ENCODE results near the gene VEGFD. TPM values are rescaled to one million over a fixed set of nuclear protein-coding genes. Genes with fewer than 3 reads are reported as not detected.

The VEGFD gene
- total RNA-seq, 2 donors from 2014 or later = not detected

DNA sequence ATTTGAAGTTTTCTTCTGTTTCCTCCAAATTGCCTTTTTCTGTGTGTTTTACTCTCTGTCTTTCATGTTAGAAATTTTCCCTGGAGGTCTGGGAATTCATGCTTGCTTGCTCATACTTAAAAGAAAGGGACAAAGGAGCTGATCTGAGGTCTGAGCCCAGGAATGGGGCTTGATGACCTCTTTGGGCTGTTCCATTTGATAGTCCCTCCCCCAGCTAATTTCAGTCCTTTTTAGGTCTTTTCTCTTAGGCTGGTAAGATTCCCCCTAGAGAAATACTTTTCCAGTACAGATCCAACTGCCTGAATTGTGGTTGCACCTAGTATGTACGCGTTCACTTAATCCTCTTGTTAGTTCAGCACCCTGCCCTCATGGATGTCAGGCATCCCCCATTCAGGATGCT lies 43.3 kb downstream of the VEGFD start:
- no peaks in the 10 kb centered on the region for H3K9me3 Mint-ChIP-seq
- no peaks in the 10 kb centered on the region for H3K36me3 Mint-ChIP-seq (ENCODE audit: low read depth)
- H3K27me3 Mint-ChIP-seq = peaks cover 19% of the 10 kb centered on the region
- no peak overlapping the region for H3K27ac Mint-ChIP-seq
- no peak overlapping the region for H3K4me3 Mint-ChIP-seq
- no peak for ATAC-seq (replicated peaks)
- peaks cover 5% of the 10 kb centered on the region for H3K4me1 Mint-ChIP-seq

- Mint-ChIP-seq H3K36me3 (ENCODE audit: low read depth) (peaks cover 36% of the 10 kb centered on the region), H3K4me3 (peak overlapping the region; percentile 87), H3K4me1 (peaks cover 5% of the 10 kb centered on the region), H3K9me3 (no peaks in the 10 kb centered on the region), H3K27ac (peak overlapping the region; percentile 97), H3K27me3 (peaks cover 11% of the 10 kb centered on the region)
- peak; percentile 57 for ATAC-seq (replicated peaks)
Observed at GRCh38 chrX:15336023-15336413, 48.2 kb downstream of the VEGFD start.

GRCh38 chrX:15335135-15336022 lies 48.8 kb downstream of the VEGFD start, which contains the start of gene PIGA:
PIGA (minus strand) TSS chrX:15335523; CDS start chrX:15331930, 3,593 bp downstream.
- Mint-ChIP-seq H3K4me3 (peak within 1 kb of the TSS; percentile 87), H3K27me3 (peaks cover 6% of the 10 kb centered on the region), H3K27ac (peak within 1 kb of the TSS; percentile 97), H3K4me1 (peaks cover 5% of the 10 kb centered on the region), H3K9me3 (no peaks in the 10 kb centered on the region), H3K36me3 (ENCODE audit: low read depth) (peaks cover 43% of the 10 kb centered on the region)
- ATAC-seq (replicated peaks) = peak; percentile 96

DNA sequence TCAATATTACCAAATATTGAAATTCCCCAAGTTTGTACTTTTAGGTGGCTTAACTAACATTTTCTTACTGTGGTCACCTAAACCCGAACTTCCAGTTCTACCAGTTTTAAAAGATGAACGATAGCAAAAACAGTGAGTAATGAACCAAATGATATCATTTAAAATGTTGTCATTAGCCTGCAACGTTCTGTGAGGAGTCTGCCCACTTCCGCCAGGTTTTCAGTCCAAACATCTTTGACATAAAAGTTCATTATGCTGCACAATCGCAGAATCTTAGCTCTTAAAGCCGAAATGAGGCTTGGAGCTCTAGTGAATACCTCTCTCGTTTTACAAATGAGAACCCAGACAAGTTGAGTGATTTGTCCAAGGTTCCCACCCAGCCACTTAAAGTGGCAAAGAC lies 49.7 kb downstream of the VEGFD start:
- Mint-ChIP-seq H3K27me3 (peaks cover 6% of the 10 kb centered on the region), H3K4me3 (peak overlapping the region; percentile 87), H3K27ac (peak overlapping the region; percentile 97), H3K9me3 (no peaks in the 10 kb centered on the region), H3K36me3 (ENCODE audit: low read depth) (peaks cover 49% of the 10 kb centered on the region), H3K4me1 (peaks cover 5% of the 10 kb centered on the region)
- no peak for ATAC-seq (replicated peaks)

- Mint-ChIP-seq H3K9me3 (no peaks in the 10 kb centered on the region), H3K4me3 (no peak overlapping the region), H3K27ac (no peak overlapping the region), H3K27me3 (no peaks in the 10 kb centered on the region), H3K36me3 (ENCODE audit: low read depth) (peaks cover 80% of the 10 kb centered on the region), H3K4me1 (peaks cover 5% of the 10 kb centered on the region)
- no peak for ATAC-seq (replicated peaks)
Observed at GRCh38 chrX:15328821-15329220, 55.4 kb downstream of the VEGFD start.

DNA sequence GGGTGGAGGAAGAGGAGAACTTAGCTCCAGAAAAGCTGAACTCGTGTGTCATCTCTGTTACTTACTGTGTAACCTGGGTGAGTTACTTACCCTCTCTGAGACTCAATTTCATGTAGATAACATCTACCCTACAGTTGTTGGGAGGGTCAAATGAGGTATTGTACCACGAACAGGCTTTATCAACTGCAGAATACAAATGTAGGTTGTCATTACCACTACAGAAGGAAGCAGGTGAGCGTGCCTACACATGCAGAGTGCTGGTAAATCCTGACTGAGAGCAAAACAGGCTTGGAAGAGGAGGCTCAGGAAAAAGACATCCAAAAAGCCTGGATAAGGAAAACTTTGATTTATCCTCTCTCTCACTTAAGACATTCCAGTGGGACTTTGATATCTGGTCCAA lies 56.1 kb downstream of the VEGFD start:
- ATAC-seq (replicated peaks) = no peak
- Mint-ChIP-seq H3K27ac (no peak overlapping the region), H3K4me1 (peaks cover 5% of the 10 kb centered on the region), H3K27me3 (no peaks in the 10 kb centered on the region), H3K9me3 (no peaks in the 10 kb centered on the region), H3K4me3 (no peak overlapping the region), H3K36me3 (ENCODE audit: low read depth) (peaks cover 82% of the 10 kb centered on the region)

DNA sequence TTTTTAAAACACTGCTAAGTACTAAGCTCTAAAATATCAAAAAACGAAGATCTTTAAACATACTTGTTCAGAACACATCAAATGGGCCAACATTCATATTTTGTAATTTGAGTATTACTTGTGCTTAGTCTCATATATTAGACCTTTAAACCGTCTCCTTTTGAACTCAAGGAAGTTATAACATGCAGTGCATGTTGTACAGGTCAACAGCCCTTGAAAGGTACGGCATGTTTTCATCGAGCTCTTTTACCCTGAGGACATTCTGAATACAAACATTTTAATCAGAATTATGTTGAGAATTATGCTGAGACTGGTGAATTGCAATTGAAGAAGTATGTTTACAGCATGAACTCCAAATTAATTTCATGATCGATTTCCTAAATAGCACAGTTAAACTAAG lies 61.7 kb downstream of the VEGFD start:
- Mint-ChIP-seq H3K36me3 (ENCODE audit: low read depth) (peaks cover 73% of the 10 kb centered on the region), H3K27me3 (no peaks in the 10 kb centered on the region), H3K27ac (no peak overlapping the region), H3K4me3 (no peak overlapping the region), H3K9me3 (no peaks in the 10 kb centered on the region), H3K4me1 (no peaks in the 10 kb centered on the region)
- no peak for ATAC-seq (replicated peaks)

DNA sequence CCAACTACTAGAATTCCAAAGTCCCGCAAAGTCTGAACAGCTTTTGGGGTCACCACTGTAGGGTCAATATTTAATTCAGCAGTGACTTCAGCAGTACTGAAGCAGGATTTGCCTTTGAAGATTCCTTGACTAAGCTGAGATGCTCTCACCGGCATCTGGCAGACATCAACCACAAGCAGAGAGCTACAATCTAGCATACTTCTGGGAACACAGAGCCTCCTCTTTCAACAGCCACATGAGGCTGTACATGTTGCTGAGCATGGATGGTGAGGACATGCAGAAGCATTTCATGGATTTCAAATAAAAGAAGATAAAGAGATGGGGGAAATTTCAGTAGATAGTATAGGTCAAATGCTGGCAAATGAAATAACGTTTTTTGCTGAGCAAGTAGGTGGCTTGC lies 62.1 kb downstream of the VEGFD start:
- no peak for ATAC-seq (replicated peaks)

GRCh38 chrX:15321447-15321846 lies 62.8 kb downstream of the VEGFD start:
- no peaks in the 10 kb centered on the region for H3K9me3 Mint-ChIP-seq
- H3K27me3 Mint-ChIP-seq = no peaks in the 10 kb centered on the region
- no peak for ATAC-seq (replicated peaks)
- H3K36me3 Mint-ChIP-seq (ENCODE audit: low read depth) = peaks cover 71% of the 10 kb centered on the region
- H3K27ac Mint-ChIP-seq = no peak overlapping the region
- no peak overlapping the region for H3K4me3 Mint-ChIP-seq
- H3K4me1 Mint-ChIP-seq = no peaks in the 10 kb centered on the region

More for the DNA sequence above, 62.1 kb downstream of the VEGFD start:
- Mint-ChIP-seq H3K36me3 (ENCODE audit: low read depth) (peaks cover 71% of the 10 kb centered on the region), H3K9me3 (no peaks in the 10 kb centered on the region), H3K27me3 (no peaks in the 10 kb centered on the region), H3K4me1 (no peaks in the 10 kb centered on the region), H3K4me3 (no peak overlapping the region), H3K27ac (no peak overlapping the region)

DNA sequence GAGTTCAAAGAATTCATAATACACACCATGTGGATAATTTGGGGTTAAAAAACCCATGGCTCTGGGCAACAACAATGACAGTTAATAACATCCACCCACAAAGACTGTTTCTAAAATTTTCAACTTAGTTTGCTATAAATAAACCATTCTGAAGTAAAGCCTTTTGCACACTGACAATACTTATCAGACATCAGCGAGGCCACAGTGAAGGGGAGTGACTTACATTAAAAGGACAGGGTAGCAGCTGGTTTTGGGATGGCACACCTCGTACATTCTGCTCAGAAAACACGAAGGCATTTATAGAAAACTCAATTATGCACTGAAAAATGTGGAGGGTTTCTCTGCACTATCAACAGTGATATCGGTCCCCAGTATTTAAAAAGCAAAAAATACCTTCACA lies 63.9 kb downstream of the VEGFD start:
- Mint-ChIP-seq H3K27me3 (no peaks in the 10 kb centered on the region), H3K4me1 (no peaks in the 10 kb centered on the region), H3K27ac (no peak overlapping the region), H3K36me3 (ENCODE audit: low read depth) (peaks cover 65% of the 10 kb centered on the region), H3K4me3 (no peak overlapping the region), H3K9me3 (no peaks in the 10 kb centered on the region)
- no peak for ATAC-seq (replicated peaks)

- no peaks in the 10 kb centered on the region for H3K27me3 Mint-ChIP-seq
- no peaks in the 10 kb centered on the region for H3K9me3 Mint-ChIP-seq
- no peak overlapping the region for H3K27ac Mint-ChIP-seq
- H3K4me1 Mint-ChIP-seq = no peaks in the 10 kb centered on the region
- peaks cover 54% of the 10 kb centered on the region for H3K36me3 Mint-ChIP-seq (ENCODE audit: low read depth)
- no peak for ATAC-seq (replicated peaks)
- H3K4me3 Mint-ChIP-seq = no peak overlapping the region
Observed at GRCh38 chrX:15319075-15319474, 65.1 kb downstream of the VEGFD start.

DNA sequence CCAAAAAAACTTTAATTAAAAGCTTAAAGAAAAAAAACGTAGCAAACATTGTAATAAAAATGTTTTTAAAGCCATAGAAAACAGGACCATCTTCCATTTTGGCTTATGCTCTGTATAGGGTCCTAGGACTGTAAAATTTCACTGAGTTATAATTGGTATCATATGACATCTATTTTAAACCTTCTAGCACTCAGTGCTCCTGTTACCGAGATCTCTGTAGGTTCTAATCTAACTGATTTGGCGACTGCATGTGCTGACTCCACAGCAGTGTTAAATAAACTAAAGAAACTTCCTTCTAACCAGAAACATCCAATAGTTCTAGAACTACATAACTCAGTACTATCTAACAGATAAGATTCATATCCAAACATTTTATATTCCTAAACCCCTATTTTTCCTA lies 68.7 kb downstream of the VEGFD start, which contains the start of gene ASB11:
ASB11 (minus strand) TSS at position 132 of the 400 bp plus-strand sequence; CDS start at position 97, 35 bp downstream.
- Mint-ChIP-seq H3K27ac (no peak within 1 kb of the TSS), H3K27me3 (no peaks in the 10 kb centered on the region), H3K9me3 (no peaks in the 10 kb centered on the region), H3K4me3 (no peak within 1 kb of the TSS), H3K36me3 (ENCODE audit: low read depth) (peaks cover 18% of the 10 kb centered on the region), H3K4me1 (no peaks in the 10 kb centered on the region)
- ATAC-seq (replicated peaks) = no peak

- no peak for ATAC-seq (replicated peaks)
- Mint-ChIP-seq H3K36me3 (ENCODE audit: low read depth) (peaks cover 11% of the 10 kb centered on the region), H3K27ac (no peak overlapping the region), H3K27me3 (no peaks in the 10 kb centered on the region), H3K9me3 (no peaks in the 10 kb centered on the region), H3K4me3 (no peak overlapping the region), H3K4me1 (no peaks in the 10 kb centered on the region)
Observed at GRCh38 chrX:15314472-15314871, 69.7 kb downstream of the VEGFD start.

GRCh38 chrX:15311119-15311518 lies 73.1 kb downstream of the VEGFD start:
- no peak overlapping the region for H3K4me3 Mint-ChIP-seq
- H3K36me3 Mint-ChIP-seq (ENCODE audit: low read depth) = no peaks in the 10 kb centered on the region
- H3K27ac Mint-ChIP-seq = no peak overlapping the region
- H3K27me3 Mint-ChIP-seq = no peaks in the 10 kb centered on the region
- H3K4me1 Mint-ChIP-seq = no peaks in the 10 kb centered on the region
- no peak for ATAC-seq (replicated peaks)
- H3K9me3 Mint-ChIP-seq = no peaks in the 10 kb centered on the region

DNA sequence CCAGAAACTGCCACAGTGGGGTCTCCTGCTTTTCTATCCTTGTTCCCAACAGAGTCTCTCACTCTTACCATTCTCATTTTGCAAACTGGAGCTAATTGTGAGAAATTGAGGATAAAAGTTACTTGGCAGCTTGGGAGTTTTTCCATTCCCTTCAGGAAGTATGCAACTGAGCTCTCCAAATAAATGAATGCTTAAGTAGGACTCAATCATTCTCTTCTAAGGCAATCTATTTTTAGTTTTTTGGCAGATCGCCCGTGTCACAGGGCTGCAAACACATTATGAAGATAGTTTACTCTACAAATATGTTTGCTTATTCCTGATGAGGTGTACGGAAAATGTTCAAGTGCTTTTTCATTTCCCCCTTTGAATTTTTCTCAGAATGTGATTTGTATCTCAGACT lies 74.1 kb downstream of the VEGFD start:
- H3K27ac Mint-ChIP-seq = no peak overlapping the region
- H3K27me3 Mint-ChIP-seq = no peaks in the 10 kb centered on the region
- H3K4me1 Mint-ChIP-seq = no peaks in the 10 kb centered on the region
- no peak for ATAC-seq (replicated peaks)
- no peaks in the 10 kb centered on the region for H3K9me3 Mint-ChIP-seq
- H3K36me3 Mint-ChIP-seq (ENCODE audit: low read depth) = no peaks in the 10 kb centered on the region
- H3K4me3 Mint-ChIP-seq = no peak overlapping the region
